ENCODE measurements around the gene STX4.

DNA sequence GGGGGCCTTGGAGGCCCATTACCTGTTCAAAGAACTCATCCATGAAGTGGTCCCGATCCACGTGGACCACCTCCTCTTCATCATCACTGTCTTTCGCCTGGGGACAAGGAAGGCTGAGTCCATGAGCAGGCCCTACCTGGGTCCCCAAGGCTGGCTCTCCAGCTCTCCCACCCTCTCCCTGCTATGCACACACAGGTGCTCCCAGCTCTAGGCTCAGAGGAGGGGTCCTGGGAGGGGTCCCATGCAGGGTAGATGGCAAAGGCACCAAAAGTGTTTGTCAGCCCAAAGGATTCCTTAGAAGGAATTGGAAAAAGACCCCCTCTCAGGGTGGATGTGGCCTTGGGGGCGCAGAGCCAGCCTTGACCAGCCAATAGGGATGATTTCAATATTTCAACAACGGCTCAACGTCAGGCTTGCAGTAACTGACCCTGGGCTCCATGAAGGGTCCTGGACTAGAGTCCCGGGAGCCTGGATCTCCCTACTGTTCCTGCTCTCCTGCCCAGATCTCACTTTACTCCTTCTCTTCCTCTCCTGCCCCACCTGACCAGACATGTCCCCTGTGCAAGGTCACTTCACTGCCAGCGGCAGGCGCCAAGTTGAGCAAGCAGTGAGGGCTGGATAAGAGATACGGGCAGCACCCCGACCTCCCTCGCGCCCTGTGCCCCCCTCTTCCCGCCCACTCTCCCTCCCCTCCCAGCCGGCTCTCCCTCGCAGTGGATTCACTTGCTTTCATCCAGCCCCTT is 31.7 kb upstream of the STX4 start:
- TF ChIP-seq EZH2 (IDR thresholded peaks at IDR 0.05), result no peak
- no peak for TF ChIP-seq POLR2AphosphoS5 (IDR thresholded peaks at IDR 0.05; ENCODE audit: borderline replicate concordance, low read depth, low read length)
- no peak for TF ChIP-seq FOXP2 (optimal IDR thresholded peaks at IDR 0.05; ENCODE audit: control extremely low read depth, extremely low read length, insufficient read depth)
